Ectodermal cell (in vitro differentiated cells): Measurements from ENCODE around the gene LEPROT.

Source experiments
- H3K27ac ChIP-seq: 2 replicates; pipeline ENCODE4 v1.7.0; 2013; ENCODE audit warnings: mild to moderate bottlenecking, low read depth, low read length; ENCODE audit not compliant: insufficient read depth, poor library complexity, severe bottlenecking
- H3K27me3 ChIP-seq: 2 replicates; pipeline ENCODE4 v1.7.0; 2013; ENCODE audit warnings: mild to moderate bottlenecking, low read length; ENCODE audit not compliant: insufficient read depth, control insufficient read depth, poor library complexity, severe bottlenecking
- H3K36me3 ChIP-seq: one replicate; pipeline ENCODE4 v1.7.0; 2013; ENCODE audit warnings: low read length; ENCODE audit not compliant: control insufficient read depth, insufficient read depth
- H3K4me1 ChIP-seq: one replicate; pipeline ENCODE4 v1.7.0; 2013; ENCODE audit warnings: low read length; ENCODE audit not compliant: control insufficient read depth, insufficient read depth
- H3K4me3 ChIP-seq: 2 replicates; pipeline ENCODE4 v1.7.0; 2013; ENCODE audit warnings: low read depth, low read length, control low read depth; ENCODE audit not compliant: insufficient read depth
- H3K9me3 ChIP-seq: 2 replicates; pipeline ENCODE4 v1.7.0; 2013; ENCODE audit warnings: mild to moderate bottlenecking, low read length, moderate library complexity; ENCODE audit not compliant: control insufficient read depth
- WGBS, 2 experiments: methylation state at CpG; one replicate each; pipeline ENCODE4 v1.1.7; 2013; ENCODE audit warnings: missing lambda C conversion rate in 2 of 2; 5-methylcytosine and 5-hydroxymethylcytosine counted together

Gene LEPROT

DNA sequence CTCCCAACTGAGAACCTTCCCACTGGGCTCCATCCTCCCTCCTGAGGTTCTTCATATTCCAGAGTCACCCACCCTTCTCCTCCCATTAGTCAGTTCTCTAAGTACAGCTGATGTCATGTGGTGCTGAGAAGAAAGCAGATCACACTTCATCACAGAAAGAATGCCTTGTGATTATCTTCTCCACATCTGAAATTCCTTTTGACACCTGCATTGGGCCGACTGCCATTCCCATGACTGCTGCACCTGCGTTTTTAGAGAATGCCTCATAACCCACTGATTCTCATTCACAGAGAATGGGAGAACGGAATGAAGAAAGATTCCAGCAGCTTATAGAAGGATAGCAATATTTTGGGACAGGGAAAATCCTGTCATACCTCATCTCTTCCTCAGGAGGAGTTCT is 14.3 kb downstream of the LEPROT start:
- no peaks in the 10 kb centered on the region for H3K36me3 ChIP-seq
- no peak overlapping the region for H3K4me3 ChIP-seq
- no peaks in the 10 kb centered on the region for H3K9me3 ChIP-seq
- no peaks in the 10 kb centered on the region for H3K27me3 ChIP-seq
- H3K27ac ChIP-seq, result no peak overlapping the region
- peaks cover 7% of the 10 kb centered on the region for H3K4me1 ChIP-seq
- 89 to 93% methylated on average over 3 of the region's 3 CpGs for WGBS, 2 experiments

DNA sequence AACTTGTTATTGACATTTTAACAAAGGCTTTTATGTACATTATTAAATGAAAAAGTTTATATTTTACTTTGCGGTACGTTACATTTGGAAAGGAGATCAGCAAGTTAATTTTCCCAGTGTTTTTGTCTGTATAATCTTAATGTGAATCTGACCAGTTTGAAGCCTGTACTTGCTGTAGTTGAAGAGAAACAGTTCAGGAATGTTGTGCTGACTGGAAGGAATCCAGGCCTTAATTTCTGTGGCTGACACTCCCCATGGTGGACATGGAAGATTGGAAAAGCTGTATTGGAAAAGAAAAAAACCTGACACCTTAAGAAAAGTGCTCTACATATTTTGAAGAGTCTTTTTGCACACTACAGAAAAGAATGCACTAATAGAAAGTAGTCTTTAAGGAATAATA is 15.5 kb downstream of the LEPROT start:
- no peak overlapping the region for H3K27ac ChIP-seq

DNA sequence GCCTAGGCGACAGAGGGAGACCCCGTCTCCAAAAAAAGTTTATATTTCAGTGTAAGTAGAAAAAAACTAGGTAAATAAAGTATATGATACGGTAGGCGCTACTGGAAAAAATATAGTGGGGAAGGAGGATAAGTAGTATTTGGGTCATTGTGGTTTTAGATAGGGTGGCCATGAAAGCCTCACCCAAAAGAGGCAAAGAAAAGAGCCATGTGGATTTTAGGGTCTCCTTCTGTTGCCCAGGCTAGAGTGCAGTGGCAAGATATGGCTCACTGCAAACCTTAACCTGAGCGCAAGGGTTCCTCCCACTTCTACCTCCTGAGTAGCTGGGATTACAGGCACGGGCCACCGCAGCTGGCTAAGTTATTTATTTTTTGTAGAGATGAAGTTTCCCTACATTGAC is 17.1 kb downstream of the LEPROT start:
- H3K27ac ChIP-seq, result no peak overlapping the region
- H3K9me3 ChIP-seq, result no peaks in the 10 kb centered on the region
- 88 to 92% methylated on average over 6 to 7 of the region's 7 CpGs for WGBS, 2 experiments
- peaks cover 7% of the 10 kb centered on the region for H3K4me1 ChIP-seq
- H3K4me3 ChIP-seq, result no peak overlapping the region
- no peaks in the 10 kb centered on the region for H3K36me3 ChIP-seq
- no peaks in the 10 kb centered on the region for H3K27me3 ChIP-seq

More for the DNA sequence above, 15.5 kb downstream of the LEPROT start:
- Histone ChIP-seq H3K36me3 (no peaks in the 10 kb centered on the region), H3K27me3 (no peaks in the 10 kb centered on the region), H3K4me1 (peaks cover 7% of the 10 kb centered on the region), H3K4me3 (no peak overlapping the region), H3K9me3 (no peaks in the 10 kb centered on the region)
- 93 to 95% methylated on average over 2 of the region's 2 CpGs for WGBS, 2 experiments

GRCh38 chr1:65440322-65440900 is 19.9 kb downstream of the LEPROT start:
- H3K27ac ChIP-seq, result no peak overlapping the region
- H3K9me3 ChIP-seq, result no peaks in the 10 kb centered on the region
- no peaks in the 10 kb centered on the region for H3K27me3 ChIP-seq
- no peak overlapping the region for H3K4me3 ChIP-seq
- no peaks in the 10 kb centered on the region for H3K4me1 ChIP-seq
- no peaks in the 10 kb centered on the region for H3K36me3 ChIP-seq
- WGBS, 2 experiments, result 95 to 96% methylated on average over 11 to 12 of the region's 12 CpGs

- Histone ChIP-seq H3K27ac (no peak overlapping the region), H3K36me3 (no peaks in the 10 kb centered on the region), H3K4me1 (no peaks in the 10 kb centered on the region), H3K9me3 (no peaks in the 10 kb centered on the region), H3K4me3 (no peak overlapping the region), H3K27me3 (no peaks in the 10 kb centered on the region)
- 88 to 92% methylated on average over 1 of the region's 1 CpG for WGBS, 2 experiments
These were observed 20.4 kb downstream of the LEPROT start for GRCh38 chr1:65440915-65441314.

GRCh38 chr1:65441464-65441863 is 21.0 kb downstream of the LEPROT start:
- Histone ChIP-seq H3K4me1 (no peaks in the 10 kb centered on the region), H3K36me3 (no peaks in the 10 kb centered on the region), H3K27me3 (no peaks in the 10 kb centered on the region), H3K4me3 (no peak overlapping the region), H3K27ac (no peak overlapping the region), H3K9me3 (no peaks in the 10 kb centered on the region)
- 76 to 78% methylated on average over 3 of the region's 3 CpGs for WGBS, 2 experiments

DNA sequence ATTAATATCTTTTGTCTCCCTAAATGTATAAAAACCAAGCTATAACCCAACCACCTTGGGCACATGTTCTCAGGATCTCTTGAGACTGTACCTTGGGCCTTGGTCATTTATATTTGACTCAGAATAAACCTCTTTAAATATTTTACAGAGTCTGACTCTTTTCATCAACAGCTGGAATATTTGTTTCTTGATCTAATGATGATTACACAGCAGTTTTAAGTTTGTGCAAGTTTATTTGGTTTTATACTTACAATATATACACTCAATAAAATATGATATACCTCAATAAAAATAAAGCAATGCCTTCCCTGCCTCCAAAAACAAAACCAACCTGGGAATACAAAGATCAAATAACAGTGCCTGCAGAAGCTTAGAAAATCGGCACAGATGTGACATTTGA is 22.0 kb downstream of the LEPROT start:
- H3K9me3 ChIP-seq, result no peaks in the 10 kb centered on the region
- WGBS, 2 experiments, result 92 to 95% methylated on average over 1 of the region's 1 CpG
- no peaks in the 10 kb centered on the region for H3K36me3 ChIP-seq
- no peaks in the 10 kb centered on the region for H3K4me1 ChIP-seq
- H3K27me3 ChIP-seq, result no peaks in the 10 kb centered on the region
- H3K27ac ChIP-seq, result no peak overlapping the region
- no peak overlapping the region for H3K4me3 ChIP-seq

- H3K9me3 ChIP-seq, result no peaks in the 10 kb centered on the region
- H3K4me3 ChIP-seq, result no peak overlapping the region
- no peak overlapping the region for H3K27ac ChIP-seq
- no peaks in the 10 kb centered on the region for H3K4me1 ChIP-seq
- WGBS, 2 experiments, result 83 to 86% methylated on average over 2 of the region's 2 CpGs
- H3K27me3 ChIP-seq, result no peaks in the 10 kb centered on the region
- no peaks in the 10 kb centered on the region for H3K36me3 ChIP-seq
These were observed 23.2 kb downstream of the LEPROT start for GRCh38 chr1:65443647-65444046.

GRCh38 chr1:65444128-65444640 is 23.7 kb downstream of the LEPROT start:
- Histone ChIP-seq H3K27me3 (no peaks in the 10 kb centered on the region), H3K36me3 (no peaks in the 10 kb centered on the region), H3K27ac (no peak overlapping the region), H3K4me3 (no peak overlapping the region), H3K4me1 (no peaks in the 10 kb centered on the region), H3K9me3 (no peaks in the 10 kb centered on the region)
- WGBS, 2 experiments, result 50 to 55% methylated on average over 3 of the region's 5 CpGs

GRCh38 chr1:65445837-65446236 is 25.4 kb downstream of the LEPROT start:
- no peaks in the 10 kb centered on the region for H3K4me1 ChIP-seq
- H3K4me3 ChIP-seq, result no peak overlapping the region
- H3K9me3 ChIP-seq, result no peaks in the 10 kb centered on the region
- WGBS, 2 experiments, result 92 to 96% methylated on average over 1 of the region's 1 CpG
- no peaks in the 10 kb centered on the region for H3K36me3 ChIP-seq
- no peaks in the 10 kb centered on the region for H3K27me3 ChIP-seq
- H3K27ac ChIP-seq, result no peak overlapping the region
